ENCODE data around the gene DFFA.

- no peak for TF ChIP-seq POLR2A (IDR thresholded peaks at IDR 0.05)
- TF ChIP-seq CTCF (IDR thresholded peaks at IDR 0.05) = no peak
Observed at GRCh38 chr1:10511494-10511885, 39.2 kb upstream of the DFFA start.
